Measurements from ENCODE around the gene PTPRN2.
"Not testable (repeated sequence)": the region's sequence is repeated elsewhere in the genome, so short reads cannot be mapped to it uniquely, and the experiment has no call there.

Gene PTPRN2

DNA sequence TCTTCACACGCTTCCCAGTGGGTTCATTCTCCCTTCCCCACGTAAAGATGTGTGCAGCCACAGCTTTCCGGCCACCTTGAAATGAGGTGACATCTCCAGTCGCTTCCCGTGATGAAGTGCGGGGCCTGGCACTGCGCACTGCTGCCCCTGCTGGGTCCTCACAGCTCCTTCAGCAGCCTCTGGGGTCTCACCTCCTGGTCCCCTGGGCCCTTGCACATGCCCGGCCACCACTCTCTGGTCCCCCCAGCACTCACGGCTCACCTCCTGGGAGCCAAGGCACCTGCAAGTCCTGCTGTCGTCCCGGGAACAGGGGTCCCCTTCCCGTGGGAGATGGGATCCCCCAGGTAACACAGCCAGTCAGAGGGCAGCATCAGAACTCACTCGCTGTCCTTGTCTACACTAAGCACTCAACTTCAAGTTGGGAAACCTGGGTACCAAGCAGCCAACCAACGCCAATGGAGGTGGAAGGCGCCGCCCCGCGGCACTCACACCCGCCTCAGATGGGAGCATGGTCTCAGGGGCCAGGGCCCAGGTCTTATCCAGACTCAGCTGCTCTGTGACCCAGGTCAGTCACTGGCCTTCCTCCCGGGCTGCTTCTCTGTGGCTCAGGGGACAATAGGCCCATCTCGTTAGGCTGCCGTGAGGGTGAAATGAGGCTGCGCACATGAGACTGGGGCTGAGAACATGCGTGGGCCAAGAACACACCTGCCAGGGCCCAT lies 176.2 kb downstream of the PTPRN2 start:
- H3K27ac ChIP-seq (ENCODE audit: low read depth, low read length) = no peak overlapping the region
- no peaks in the 10 kb centered on the region for H3K9me3 ChIP-seq (ENCODE audit: low read length)
- no peak overlapping the region for H3K9ac ChIP-seq (ENCODE audit: low read length)
- H3K36me3 ChIP-seq (ENCODE audit: insufficient read depth, low read length) = no peaks in the 10 kb centered on the region
- H3K4me3 ChIP-seq (ENCODE audit: low read depth in 1 of 2, low read length in 2 of 2) = no peak overlapping the region
- no peaks in the 10 kb centered on the region for H3K4me1 ChIP-seq (ENCODE audit: insufficient read depth, low read length)
- H3K27me3 ChIP-seq (ENCODE audit: control insufficient read depth in 1 of 2, insufficient read depth in 2 of 2, low read length in 2 of 2) = no peaks in the 10 kb centered on the region

DNA sequence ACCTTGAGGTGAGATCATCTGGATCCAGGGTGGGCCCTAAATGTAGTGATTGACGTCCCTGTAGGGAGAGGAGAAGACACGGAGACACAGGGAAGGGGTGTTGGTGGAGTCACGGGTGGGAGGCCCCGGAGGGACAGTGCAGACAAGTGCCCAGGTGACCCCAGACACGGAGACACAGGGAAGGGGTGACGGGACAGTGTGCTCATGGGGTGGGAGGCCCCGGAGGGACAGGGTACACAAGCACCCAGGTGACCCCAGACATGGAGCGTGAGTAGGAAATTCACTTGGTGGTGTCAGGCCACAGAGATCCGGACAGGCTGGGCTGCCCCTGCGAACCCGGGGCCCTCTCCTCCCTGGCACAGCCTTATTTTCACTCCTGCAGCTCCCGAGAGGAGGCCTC lies 176.9 kb downstream of the PTPRN2 start:
- Histone ChIP-seq H3K36me3 (ENCODE audit: insufficient read depth, low read length) (no peaks in the 10 kb centered on the region), H3K9ac (ENCODE audit: low read length) (no peak overlapping the region), H3K9me3 (ENCODE audit: low read length) (no peaks in the 10 kb centered on the region), H3K4me3 (ENCODE audit: low read depth in 1 of 2, low read length in 2 of 2) (no peak overlapping the region), H3K27me3 (ENCODE audit: control insufficient read depth in 1 of 2, insufficient read depth in 2 of 2, low read length in 2 of 2) (no peaks in the 10 kb centered on the region), H3K4me1 (ENCODE audit: insufficient read depth, low read length) (no peaks in the 10 kb centered on the region), H3K27ac (ENCODE audit: low read depth, low read length) (no peak overlapping the region)

DNA sequence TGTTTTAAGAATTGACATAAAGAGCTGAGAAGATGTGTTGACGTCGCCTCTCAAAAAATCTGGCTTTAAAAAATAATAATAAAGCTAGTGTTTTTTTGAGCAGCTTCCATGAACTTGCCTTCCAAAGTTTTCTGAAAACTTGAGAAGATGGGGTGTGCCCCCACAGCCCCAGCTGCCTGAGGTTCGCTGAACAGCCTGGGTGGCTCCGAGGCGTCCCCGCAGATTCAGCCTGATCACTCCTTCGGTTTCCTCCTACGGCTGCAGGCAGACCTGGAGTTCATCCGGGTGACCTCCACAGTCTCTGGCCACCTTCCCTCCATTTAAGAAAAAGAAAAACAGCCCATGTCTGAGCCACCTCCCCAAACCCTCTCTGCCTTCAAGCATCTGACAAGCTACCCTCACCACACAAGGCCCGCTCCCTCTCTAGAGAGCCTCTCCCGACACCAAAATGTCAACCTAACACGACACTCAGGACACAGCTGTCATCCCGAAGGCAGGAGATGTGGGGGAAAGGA lies 177.8 kb downstream of the PTPRN2 start:
- Histone ChIP-seq H3K27ac (ENCODE audit: low read depth, low read length) (no peak overlapping the region), H3K4me3 (ENCODE audit: low read depth in 1 of 2, low read length in 2 of 2) (no peak overlapping the region), H3K9me3 (ENCODE audit: low read length) (no peaks in the 10 kb centered on the region), H3K36me3 (ENCODE audit: insufficient read depth, low read length) (no peaks in the 10 kb centered on the region), H3K9ac (ENCODE audit: low read length) (no peak overlapping the region), H3K27me3 (ENCODE audit: control insufficient read depth in 1 of 2, insufficient read depth in 2 of 2, low read length in 2 of 2) (no peaks in the 10 kb centered on the region), H3K4me1 (ENCODE audit: insufficient read depth, low read length) (no peaks in the 10 kb centered on the region)

DNA sequence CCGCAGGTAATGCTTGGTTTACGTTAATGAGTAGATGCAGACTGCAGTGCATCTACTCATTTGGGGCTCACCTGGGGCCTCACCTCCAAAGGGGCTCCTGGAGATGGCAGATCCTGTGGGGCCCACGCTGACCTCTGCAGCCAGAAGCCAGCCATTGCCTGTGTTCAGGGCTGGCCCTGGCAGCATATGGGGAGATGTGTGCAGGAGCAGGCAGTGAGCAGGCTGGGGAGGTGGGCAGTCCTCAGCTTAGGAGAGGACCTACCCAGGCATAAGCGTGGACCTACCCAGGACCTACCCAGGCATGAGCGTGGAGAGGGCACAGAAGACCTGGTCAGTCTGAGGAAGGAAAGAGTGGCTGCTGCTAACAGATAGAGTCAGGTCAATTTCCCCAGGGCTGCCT lies 178.5 kb downstream of the PTPRN2 start:
- H3K27ac ChIP-seq (ENCODE audit: low read depth, low read length) = no peak overlapping the region
- H3K9me3 ChIP-seq (ENCODE audit: low read length) = no peaks in the 10 kb centered on the region
- H3K27me3 ChIP-seq (ENCODE audit: control insufficient read depth in 1 of 2, insufficient read depth in 2 of 2, low read length in 2 of 2) = no peaks in the 10 kb centered on the region

DNA sequence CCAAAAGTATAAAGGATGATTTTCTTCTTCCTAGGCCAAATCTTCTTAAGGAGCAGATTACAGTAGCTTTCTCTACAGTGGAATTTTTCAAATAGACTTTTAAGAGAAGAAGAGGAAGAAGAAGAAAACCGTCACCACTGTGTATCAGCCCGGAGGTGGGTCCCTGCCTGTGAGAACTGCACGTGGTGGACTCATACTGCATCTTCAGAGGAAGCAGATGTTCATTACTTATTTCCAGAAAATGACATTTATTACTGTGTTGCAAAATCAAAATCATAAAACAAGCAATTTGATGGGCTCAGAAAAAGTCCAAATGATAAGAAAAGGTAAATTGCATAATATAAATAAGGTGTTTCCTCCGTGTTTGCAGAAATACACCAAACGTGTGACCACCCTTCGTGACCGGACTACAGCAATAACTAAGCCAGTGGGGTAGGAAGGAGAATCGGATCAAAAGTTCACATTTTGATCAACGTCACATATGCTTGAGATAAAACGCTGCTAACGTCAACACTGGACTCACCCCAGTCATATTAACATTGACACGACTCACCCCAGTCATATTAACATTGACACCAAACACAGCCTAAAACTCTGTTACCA lies 179.2 kb downstream of the PTPRN2 start:
- Histone ChIP-seq H3K4me3 (ENCODE audit: low read depth in 1 of 2, low read length in 2 of 2) (no peak overlapping the region), H3K27ac (ENCODE audit: low read depth, low read length) (no peak overlapping the region), H3K9ac (ENCODE audit: low read length) (no peak overlapping the region), H3K36me3 (ENCODE audit: insufficient read depth, low read length) (no peaks in the 10 kb centered on the region), H3K27me3 (ENCODE audit: control insufficient read depth in 1 of 2, insufficient read depth in 2 of 2, low read length in 2 of 2) (no peaks in the 10 kb centered on the region), H3K9me3 (ENCODE audit: low read length) (no peaks in the 10 kb centered on the region), H3K4me1 (ENCODE audit: insufficient read depth, low read length) (no peaks in the 10 kb centered on the region)

More for the DNA sequence above, 178.5 kb downstream of the PTPRN2 start:
- no peaks in the 10 kb centered on the region for H3K4me1 ChIP-seq (ENCODE audit: insufficient read depth, low read length)
- no peak overlapping the region for H3K9ac ChIP-seq (ENCODE audit: low read length)
- H3K36me3 ChIP-seq (ENCODE audit: insufficient read depth, low read length) = no peaks in the 10 kb centered on the region
- H3K4me3 ChIP-seq (ENCODE audit: low read depth in 1 of 2, low read length in 2 of 2) = no peak overlapping the region

DNA sequence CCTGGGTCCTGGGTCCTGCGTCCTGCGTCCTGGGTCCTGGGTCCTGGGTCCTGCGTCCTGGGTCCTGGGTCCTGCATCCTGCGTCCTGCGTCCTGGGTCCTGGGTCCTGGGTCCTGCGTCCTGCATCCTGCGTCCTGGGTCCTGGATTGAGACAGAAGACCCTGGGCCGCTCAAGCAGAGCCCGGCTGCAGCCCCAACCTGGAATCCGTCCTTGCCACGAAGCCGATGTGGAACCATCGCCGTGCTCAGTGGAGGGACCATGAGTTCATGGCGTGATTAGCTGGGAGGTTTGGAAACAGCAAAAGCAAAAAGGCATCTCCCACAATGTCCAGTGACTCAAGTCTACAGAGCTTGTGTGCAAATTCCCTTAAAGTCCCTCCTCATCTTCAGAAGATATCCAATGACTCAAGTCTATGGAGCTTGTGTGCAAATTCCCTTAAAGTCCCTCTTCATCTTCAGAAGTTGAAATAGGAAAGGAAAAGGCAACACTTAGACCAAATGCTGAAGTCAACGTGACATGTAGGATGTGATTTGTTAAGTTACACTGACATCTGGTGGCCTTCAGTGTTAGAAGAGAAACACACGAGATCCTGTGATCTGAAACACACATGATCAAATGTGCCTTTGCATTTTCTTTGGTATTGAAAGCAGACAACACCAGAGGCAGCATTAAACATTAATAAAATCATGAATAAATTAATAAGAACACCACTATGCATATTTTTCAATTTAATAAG lies 179.9 kb downstream of the PTPRN2 start:
- Histone ChIP-seq H3K27me3 (ENCODE audit: control insufficient read depth in 1 of 2, insufficient read depth in 2 of 2, low read length in 2 of 2) (no peaks in the 10 kb centered on the region), H3K36me3 (ENCODE audit: insufficient read depth, low read length) (no peaks in the 10 kb centered on the region)

DNA sequence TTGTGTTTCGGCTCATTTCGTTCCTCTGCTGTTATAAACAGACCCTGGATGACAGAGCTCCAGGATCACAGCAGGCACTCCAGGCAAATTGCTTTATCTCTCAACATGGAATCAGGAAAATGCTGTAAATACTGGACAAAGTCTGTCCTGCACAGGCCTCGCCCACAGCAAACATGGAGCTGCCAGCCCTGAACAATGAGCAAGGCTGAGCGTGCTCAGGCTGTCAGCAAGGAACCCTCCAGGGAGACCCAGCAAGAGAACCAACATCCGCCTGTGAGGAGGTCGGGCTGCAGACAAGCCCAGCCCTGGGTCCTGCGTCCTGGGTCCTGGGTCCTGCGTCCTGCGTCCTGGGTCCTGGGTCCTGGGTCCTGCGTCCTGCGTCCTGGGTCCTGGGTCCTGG lies 180.8 kb downstream of the PTPRN2 start:
- Histone ChIP-seq H3K27me3 (ENCODE audit: control insufficient read depth in 1 of 2, insufficient read depth in 2 of 2, low read length in 2 of 2) (no peaks in the 10 kb centered on the region), H3K36me3 (ENCODE audit: insufficient read depth, low read length) (no peaks in the 10 kb centered on the region), H3K9ac (ENCODE audit: low read length) (no peak overlapping the region), H3K27ac (ENCODE audit: low read depth, low read length) (no peak overlapping the region), H3K4me3 (ENCODE audit: low read depth in 1 of 2, low read length in 2 of 2) (no peak overlapping the region), H3K4me1 (ENCODE audit: insufficient read depth, low read length) (no peaks in the 10 kb centered on the region), H3K9me3 (ENCODE audit: low read length) (no peaks in the 10 kb centered on the region)

More for the DNA sequence above, 179.9 kb downstream of the PTPRN2 start:
- H3K9ac ChIP-seq (ENCODE audit: low read length) = no peak overlapping the region
- H3K4me1 ChIP-seq (ENCODE audit: insufficient read depth, low read length) = no peaks in the 10 kb centered on the region
- no peaks in the 10 kb centered on the region for H3K9me3 ChIP-seq (ENCODE audit: low read length)
- H3K4me3 ChIP-seq (ENCODE audit: low read depth in 1 of 2, low read length in 2 of 2) = no peak overlapping the region
- no peak overlapping the region for H3K27ac ChIP-seq (ENCODE audit: low read depth, low read length)

DNA sequence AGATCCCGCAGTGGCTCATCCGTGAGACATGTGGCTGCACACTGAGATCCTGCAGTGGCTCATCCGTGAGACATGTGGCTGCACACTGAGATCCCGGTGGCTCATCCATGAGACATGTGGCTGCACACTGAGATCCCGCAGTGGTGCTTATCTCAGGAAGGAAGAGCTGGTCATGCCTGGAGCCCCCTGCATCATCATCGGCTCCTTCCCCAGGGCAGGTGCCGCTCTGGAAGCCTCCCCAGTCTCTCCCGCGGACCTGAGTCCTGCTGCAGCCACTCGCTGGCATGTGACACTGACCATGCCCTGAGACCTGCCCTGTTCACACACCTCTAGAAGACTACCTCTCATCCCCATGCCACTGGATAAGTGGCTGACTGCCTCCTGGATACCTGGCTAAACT lies 181.3 kb downstream of the PTPRN2 start:
- H3K4me1 ChIP-seq (ENCODE audit: insufficient read depth, low read length) = no peaks in the 10 kb centered on the region
- no peaks in the 10 kb centered on the region for H3K36me3 ChIP-seq (ENCODE audit: insufficient read depth, low read length)
- no peak overlapping the region for H3K4me3 ChIP-seq (ENCODE audit: low read depth in 1 of 2, low read length in 2 of 2)
- no peak overlapping the region for H3K27ac ChIP-seq (ENCODE audit: low read depth, low read length)
- H3K27me3 ChIP-seq (ENCODE audit: control insufficient read depth in 1 of 2, insufficient read depth in 2 of 2, low read length in 2 of 2) = no peaks in the 10 kb centered on the region
- no peaks in the 10 kb centered on the region for H3K9me3 ChIP-seq (ENCODE audit: low read length)
- no peak overlapping the region for H3K9ac ChIP-seq (ENCODE audit: low read length)

DNA sequence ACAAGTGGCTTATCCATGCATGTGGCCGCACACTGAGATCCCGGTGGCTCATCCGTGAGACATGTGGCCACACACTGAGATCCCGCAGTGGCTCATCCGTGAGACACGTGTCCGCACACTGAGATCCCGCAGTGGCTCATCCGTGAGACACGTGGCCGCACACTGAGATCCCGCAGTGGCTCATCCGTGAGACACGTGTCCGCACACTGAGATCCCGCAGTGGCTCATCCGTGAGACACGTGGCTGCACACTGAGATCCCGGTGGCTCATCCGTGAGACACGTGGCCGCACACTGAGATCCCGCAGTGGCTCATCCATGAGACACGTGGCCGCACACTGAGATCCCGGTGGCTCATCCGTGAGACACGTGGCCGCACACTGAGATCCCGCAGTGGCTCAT lies 181.9 kb downstream of the PTPRN2 start:
- not testable (repeated sequence) for H3K27me3 ChIP-seq (ENCODE audit: control insufficient read depth in 1 of 2, insufficient read depth in 2 of 2, low read length in 2 of 2); H3K4me1 ChIP-seq (ENCODE audit: insufficient read depth, low read length); H3K4me3 ChIP-seq (ENCODE audit: low read depth in 1 of 2, low read length in 2 of 2); H3K9ac ChIP-seq (ENCODE audit: low read length); H3K9me3 ChIP-seq (ENCODE audit: low read length); H3K36me3 ChIP-seq (ENCODE audit: insufficient read depth, low read length); H3K27ac ChIP-seq (ENCODE audit: low read depth, low read length)

DNA sequence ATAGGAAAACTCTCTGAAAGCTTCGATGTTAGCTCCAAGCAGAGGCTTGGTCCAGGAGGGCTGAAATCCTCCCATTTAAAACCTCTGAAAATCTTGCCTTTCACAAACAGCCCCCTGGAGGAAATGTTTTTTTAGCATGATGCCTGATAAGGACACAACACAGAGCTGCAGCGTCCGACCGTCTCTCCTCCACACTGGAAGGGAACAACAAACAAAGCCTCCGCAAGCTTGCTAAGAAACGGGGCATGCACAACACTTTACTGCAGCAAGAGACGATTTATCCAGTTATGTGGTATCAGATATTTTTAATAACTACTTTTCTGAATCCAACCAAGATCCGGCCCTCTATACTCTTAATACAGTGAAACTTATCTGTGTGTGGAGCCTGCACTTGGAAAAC lies 182.3 kb downstream of the PTPRN2 start:
- no peak overlapping the region for H3K9ac ChIP-seq (ENCODE audit: low read length)
- no peaks in the 10 kb centered on the region for H3K9me3 ChIP-seq (ENCODE audit: low read length)
- H3K27ac ChIP-seq (ENCODE audit: low read depth, low read length) = no peak overlapping the region
- H3K36me3 ChIP-seq (ENCODE audit: insufficient read depth, low read length) = no peaks in the 10 kb centered on the region
- H3K4me3 ChIP-seq (ENCODE audit: low read depth in 1 of 2, low read length in 2 of 2) = no peak overlapping the region
- no peaks in the 10 kb centered on the region for H3K27me3 ChIP-seq (ENCODE audit: control insufficient read depth in 1 of 2, insufficient read depth in 2 of 2, low read length in 2 of 2)
- H3K4me1 ChIP-seq (ENCODE audit: insufficient read depth, low read length) = no peaks in the 10 kb centered on the region

DNA sequence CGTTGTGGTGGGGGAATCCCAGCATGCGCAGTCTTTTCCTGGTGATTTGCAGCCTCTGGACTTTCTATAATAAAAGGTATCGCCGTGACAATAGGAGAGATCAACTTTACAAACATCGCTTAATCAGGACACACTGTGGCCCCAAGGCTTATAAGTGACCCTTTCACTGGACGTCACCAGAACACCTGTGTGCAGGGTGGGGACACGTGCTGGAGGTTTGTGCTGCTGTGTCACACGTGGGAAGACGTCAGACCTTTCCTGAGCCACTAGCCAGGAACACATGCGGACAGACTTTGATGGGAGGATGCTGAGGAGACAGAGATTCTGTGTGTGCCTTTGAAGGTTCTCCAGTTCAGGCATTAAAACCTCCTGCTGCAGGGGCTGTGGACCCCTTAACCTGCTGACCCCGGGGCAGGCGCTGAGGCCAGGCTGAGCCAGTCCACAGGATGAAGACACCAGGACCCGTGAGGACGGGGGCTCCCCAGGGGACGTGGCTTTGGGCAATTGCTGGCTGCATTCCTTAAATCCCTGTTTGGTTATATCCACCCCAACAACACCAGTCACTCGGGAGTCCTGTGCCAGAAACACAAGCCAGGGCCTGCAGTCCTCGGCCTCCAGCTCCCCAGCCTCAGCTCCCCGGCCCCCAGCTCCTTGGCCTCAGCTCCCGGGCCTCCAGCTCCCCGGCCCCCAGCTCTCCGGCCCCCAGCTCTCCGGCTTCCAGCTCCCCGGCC lies 183.4 kb downstream of the PTPRN2 start:
- no peaks in the 10 kb centered on the region for H3K9me3 ChIP-seq (ENCODE audit: low read length)
- H3K36me3 ChIP-seq (ENCODE audit: insufficient read depth, low read length) = no peaks in the 10 kb centered on the region
- no peaks in the 10 kb centered on the region for H3K27me3 ChIP-seq (ENCODE audit: control insufficient read depth in 1 of 2, insufficient read depth in 2 of 2, low read length in 2 of 2)
- H3K9ac ChIP-seq (ENCODE audit: low read length) = no peak overlapping the region
- no peak overlapping the region for H3K4me3 ChIP-seq (ENCODE audit: low read depth in 1 of 2, low read length in 2 of 2)
- H3K27ac ChIP-seq (ENCODE audit: low read depth, low read length) = no peak overlapping the region
- no peaks in the 10 kb centered on the region for H3K4me1 ChIP-seq (ENCODE audit: insufficient read depth, low read length)

Data from muscle layer of colon (tissue), 2 donors.